Mesothelial cell of epicardium (in vitro differentiated cells): ENCODE measurements around the gene TMEM125. TPM values are rescaled to one million over a fixed set of nuclear protein-coding genes. Genes with fewer than 3 reads are reported as not detected.

Experiments
- DNase-seq, 2 experiments: peaks; one replicate each; pipeline ENCODE4 v3.0.0; 2021; ENCODE audit warnings: low spot score in 2 of 2; ENCODE audit not compliant: unreplicated experiment in 2 of 2
- H3K27ac Mint-ChIP-seq: 2 replicates; pipeline ENCODE4 v1.8.0; 2021; ENCODE audit warnings: mixed read lengths
- H3K27me3 Mint-ChIP-seq: 2 replicates; pipeline ENCODE4 v1.8.0; 2021; ENCODE audit warnings: low read depth, mixed read lengths
- H3K36me3 Mint-ChIP-seq: 2 replicates; pipeline ENCODE4 v1.8.0; 2021; ENCODE audit warnings: mixed read lengths
- H3K4me1 Mint-ChIP-seq: 2 replicates; pipeline ENCODE4 v1.8.0; 2021; ENCODE audit warnings: mixed read lengths
- H3K4me3 Mint-ChIP-seq: 2 replicates; pipeline ENCODE4 v1.8.0; 2021; ENCODE audit warnings: mild to moderate bottlenecking, moderate library complexity, mixed read lengths
- H3K9me3 Mint-ChIP-seq: 2 replicates; pipeline ENCODE4 v1.8.0; 2021; ENCODE audit warnings: mixed read lengths
- total RNA-seq: library from RNA; stranded (reverse); gene quantifications from 3 replicates; pipeline ENCODE4 v1.2.1, GENCODE V29; 2021
- TF ChIP-seq, protein P1 (sequence below): fragments of 200-600 bp; sonication (generic); IDR thresholded peaks from one replicate; pipeline ENCODE4 v1.5.0; 2021; ENCODE audit warnings: antibody characterized with exemption; ENCODE audit not compliant: unreplicated experiment

Gene TMEM125
- total RNA-seq, 1 donor from 2014 or later = 9.2 TPM

DNA sequence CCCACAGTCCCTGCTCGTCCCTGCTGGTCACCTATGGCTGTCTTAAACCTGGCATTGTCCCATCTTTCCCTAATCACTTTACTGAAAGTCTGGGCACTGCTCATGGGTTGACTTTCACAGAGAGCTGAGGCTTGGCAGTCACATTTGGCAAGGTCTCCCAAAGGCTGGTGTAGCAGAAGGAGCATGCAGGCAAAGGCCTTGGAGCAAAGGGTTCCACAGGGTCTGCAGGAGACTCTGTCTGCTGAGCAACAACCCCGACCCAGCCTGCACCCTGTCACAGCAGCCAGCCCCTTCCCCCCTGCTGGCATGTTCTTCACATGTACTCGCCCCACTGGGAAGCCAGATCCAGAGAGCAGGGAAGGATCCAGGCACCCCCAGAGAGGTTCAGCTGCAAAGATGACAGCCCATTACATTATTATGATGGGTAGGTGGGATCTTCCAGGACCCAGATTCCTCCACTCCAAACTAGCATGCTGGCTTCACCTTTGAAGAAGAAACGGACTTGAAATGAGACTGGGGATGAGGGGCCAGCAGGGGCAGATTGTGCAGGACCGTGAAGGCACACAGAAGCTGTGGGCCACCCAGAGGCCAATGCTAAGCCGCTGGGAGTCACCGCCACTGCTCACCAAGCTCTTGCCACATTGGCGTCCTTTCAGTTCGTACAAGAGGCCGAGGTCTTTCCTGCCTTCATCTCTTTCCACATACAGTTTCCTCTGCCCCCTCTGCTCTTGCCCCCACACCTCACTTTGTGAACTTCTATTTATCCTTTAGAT, 14.2 kb upstream of the TMEM125 start:
- H3K4me3 Mint-ChIP-seq = no peak overlapping the region
- H3K9me3 Mint-ChIP-seq = peaks cover 37% of the 10 kb centered on the region
- H3K4me1 Mint-ChIP-seq = no peaks in the 10 kb centered on the region
- DNase-seq = no peak
- H3K27me3 Mint-ChIP-seq = peaks cover 10% of the 10 kb centered on the region
- no peak overlapping the region for H3K27ac Mint-ChIP-seq
- TF ChIP-seq, protein P1, sequence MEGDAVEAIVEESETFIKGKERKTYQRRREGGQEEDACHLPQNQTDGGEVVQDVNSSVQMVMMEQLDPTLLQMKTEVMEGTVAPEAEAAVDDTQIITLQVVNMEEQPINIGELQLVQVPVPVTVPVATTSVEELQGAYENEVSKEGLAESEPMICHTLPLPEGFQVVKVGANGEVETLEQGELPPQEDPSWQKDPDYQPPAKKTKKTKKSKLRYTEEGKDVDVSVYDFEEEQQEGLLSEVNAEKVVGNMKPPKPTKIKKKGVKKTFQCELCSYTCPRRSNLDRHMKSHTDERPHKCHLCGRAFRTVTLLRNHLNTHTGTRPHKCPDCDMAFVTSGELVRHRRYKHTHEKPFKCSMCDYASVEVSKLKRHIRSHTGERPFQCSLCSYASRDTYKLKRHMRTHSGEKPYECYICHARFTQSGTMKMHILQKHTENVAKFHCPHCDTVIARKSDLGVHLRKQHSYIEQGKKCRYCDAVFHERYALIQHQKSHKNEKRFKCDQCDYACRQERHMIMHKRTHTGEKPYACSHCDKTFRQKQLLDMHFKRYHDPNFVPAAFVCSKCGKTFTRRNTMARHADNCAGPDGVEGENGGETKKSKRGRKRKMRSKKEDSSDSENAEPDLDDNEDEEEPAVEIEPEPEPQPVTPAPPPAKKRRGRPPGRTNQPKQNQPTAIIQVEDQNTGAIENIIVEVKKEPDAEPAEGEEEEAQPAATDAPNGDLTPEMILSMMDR = no peak
- H3K36me3 Mint-ChIP-seq = peaks cover 7% of the 10 kb centered on the region

DNA sequence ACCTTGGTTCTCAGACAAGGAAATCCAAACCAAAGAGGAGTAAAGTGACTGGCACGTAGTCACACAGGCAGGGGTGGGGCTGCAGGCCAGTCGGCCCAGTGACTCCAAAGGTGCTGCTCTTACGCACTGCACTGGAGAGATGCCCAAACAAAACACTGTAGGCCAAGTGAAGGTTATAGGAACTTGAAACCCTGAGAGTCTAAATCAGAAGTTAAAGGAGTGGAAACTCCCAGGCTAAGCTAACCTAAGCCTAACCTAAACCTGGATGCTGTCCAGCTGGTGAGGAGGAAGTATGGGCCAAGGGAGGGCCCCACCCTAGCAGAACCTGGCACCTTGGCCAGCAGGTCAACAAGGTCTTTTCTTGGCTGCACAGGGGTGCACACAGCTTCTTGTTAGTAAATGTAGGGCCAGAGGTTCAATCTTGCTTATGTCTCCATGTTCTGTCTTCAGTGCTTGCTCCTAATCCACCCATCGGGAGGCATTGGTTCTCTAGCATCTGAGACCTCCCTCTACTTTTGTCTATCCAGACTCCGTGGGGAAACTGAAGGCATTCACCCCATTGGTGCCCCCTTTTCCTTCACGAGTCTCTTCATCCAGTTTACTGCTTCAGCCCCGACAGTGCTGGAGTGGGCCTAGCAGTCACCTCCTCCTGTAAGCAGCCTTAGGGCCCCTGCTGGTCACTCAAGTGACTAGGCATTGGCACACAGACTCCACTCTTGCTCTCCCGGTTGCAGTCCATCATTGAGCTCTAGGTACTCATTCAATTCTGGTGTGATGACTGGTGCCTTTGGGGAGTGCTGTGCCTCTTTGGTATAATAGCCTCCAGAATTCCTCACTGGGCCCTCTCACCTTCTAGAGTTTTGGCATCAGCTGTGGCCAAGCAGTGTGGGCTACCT, 12.9 kb upstream of the TMEM125 start:
- DNase-seq = no peak
- H3K9me3 Mint-ChIP-seq = peaks cover 37% of the 10 kb centered on the region
- TF ChIP-seq, protein P1 = no peak
- H3K4me3 Mint-ChIP-seq = no peak overlapping the region
- peaks cover 10% of the 10 kb centered on the region for H3K27me3 Mint-ChIP-seq
- peaks cover 14% of the 10 kb centered on the region for H3K36me3 Mint-ChIP-seq
- no peak overlapping the region for H3K27ac Mint-ChIP-seq
- H3K4me1 Mint-ChIP-seq = no peaks in the 10 kb centered on the region

DNA sequence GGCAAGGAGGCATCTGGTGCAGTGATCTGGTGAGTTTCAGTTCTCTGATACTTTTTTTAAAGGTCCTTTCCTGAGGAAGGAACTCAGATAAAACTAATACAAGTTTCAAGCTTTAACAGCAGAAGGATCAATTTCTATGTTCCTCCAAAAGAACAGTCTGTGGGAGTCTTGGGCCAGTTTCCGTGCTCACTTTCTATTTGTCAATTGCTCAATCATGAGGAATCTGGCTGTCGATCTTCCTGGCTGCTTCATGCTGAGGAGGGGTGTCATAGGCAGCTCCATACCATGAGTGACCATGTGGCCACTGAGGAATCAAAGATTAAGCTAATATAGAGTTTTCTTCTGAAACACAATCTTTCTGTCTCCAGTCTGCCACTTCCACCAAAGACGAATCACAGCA, 11.4 kb upstream of the TMEM125 start:
- Mint-ChIP-seq H3K36me3 (peaks cover 17% of the 10 kb centered on the region), H3K9me3 (peaks cover 48% of the 10 kb centered on the region), H3K27me3 (peaks cover 2% of the 10 kb centered on the region), H3K4me3 (no peak overlapping the region), H3K4me1 (no peaks in the 10 kb centered on the region), H3K27ac (no peak overlapping the region)
- no peak for DNase-seq
- TF ChIP-seq, protein P1 = no peak

DNA sequence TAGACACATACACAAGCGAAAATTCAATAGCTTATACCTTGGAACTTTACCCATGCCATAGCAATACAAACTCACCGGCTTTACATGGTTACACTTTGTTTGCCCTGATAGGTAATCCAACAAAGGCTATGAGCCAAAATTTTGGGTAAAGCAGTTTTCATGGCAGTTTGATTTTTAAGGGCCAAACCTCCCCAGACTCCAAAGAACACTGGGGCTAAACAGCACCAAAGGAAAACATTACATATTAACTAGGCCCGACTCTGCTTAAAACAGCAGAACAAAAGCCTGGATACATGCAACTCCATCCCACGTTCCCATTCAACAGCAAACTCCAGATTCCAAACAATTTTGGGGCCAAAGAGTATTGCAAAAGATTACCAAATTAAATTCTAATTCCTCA, 4.4 kb upstream of the TMEM125 start:
- peaks cover 10% of the 10 kb centered on the region for H3K36me3 Mint-ChIP-seq
- no peak for DNase-seq
- no peak overlapping the region for H3K4me3 Mint-ChIP-seq
- H3K9me3 Mint-ChIP-seq = peaks cover 36% of the 10 kb centered on the region
- H3K27ac Mint-ChIP-seq = no peak overlapping the region
- TF ChIP-seq, protein P1 = no peak
- no peaks in the 10 kb centered on the region for H3K27me3 Mint-ChIP-seq
- H3K4me1 Mint-ChIP-seq = peaks cover 18% of the 10 kb centered on the region

DNA sequence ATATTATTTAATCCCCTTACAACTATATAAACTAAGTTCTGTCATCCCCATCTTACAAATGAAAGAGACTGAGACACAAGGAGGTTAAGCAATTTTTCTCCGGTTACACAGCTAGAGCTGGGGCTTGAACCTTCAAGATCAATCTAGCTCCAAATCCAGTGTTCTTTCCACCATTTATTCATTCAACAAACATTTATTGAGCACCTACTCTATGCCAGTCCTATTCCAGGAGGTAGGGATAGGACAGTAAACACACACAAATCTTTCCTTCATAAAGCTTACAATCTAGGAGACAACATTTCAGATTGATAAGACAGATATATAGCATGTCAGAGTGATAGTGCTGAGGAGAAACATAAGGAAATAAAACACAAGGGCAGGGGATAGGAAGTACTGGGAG, 2.9 kb upstream of the TMEM125 start:
- Mint-ChIP-seq H3K27ac (no peak overlapping the region), H3K36me3 (peaks cover 3% of the 10 kb centered on the region), H3K27me3 (peaks cover 3% of the 10 kb centered on the region), H3K9me3 (peaks cover 23% of the 10 kb centered on the region), H3K4me3 (no peak overlapping the region), H3K4me1 (peaks cover 32% of the 10 kb centered on the region)
- TF ChIP-seq, protein P1 = no peak
- DNase-seq = no peak
